T-cell (primary cell): ENCODE results near the gene PFKFB2. TPM values are rescaled to one million over a fixed set of nuclear protein-coding genes. Genes with fewer than 3 reads are reported as not detected.

Source experiments
- ATAC-seq, 4 experiments: fragments of 200-7000 bp in 3 of 4; fragments of 150-1000 bp in 1 of 4; cut with Tn5 transposase; replicated peaks in 1 of 4; 1 replicate in 3 of 4; 2 replicates in 1 of 4; pipeline ENCODE4 v1.10.0; 2021; ENCODE audit warnings: moderate library complexity in 3 of 4, mild to moderate bottlenecking in 2 of 4, moderate number of reproducible peaks in 1 of 4
- CTCF ChIA-PET, 2 donors: fragments of 300-600 bp; sonication (Branson Sonifier 250); formaldehyde crosslinking; loops; one replicate each; lab custom pipeline; 2022; ENCODE audit warnings: antibody characterized with exemption in 2 of 2; lab: Charles Lee
- POLR2A ChIA-PET, 2 donors: fragments of 300-600 bp; sonication (Branson Sonifier 250); formaldehyde crosslinking; loops; one replicate each; lab custom pipeline; 2022; ENCODE audit warnings: antibody characterized with exemption in 2 of 2; lab: Charles Lee
- DNase-seq, 35 experiments: peaks; one replicate each; pipeline versions ENCODE4 v3.0.0 to v3.0.0-alpha.2; 2013 to 2023
- H3K27ac ChIP-seq: one replicate; pipeline ENCODE4 v1.5.1; 2013; ENCODE audit warnings: low read length
- H3K27me3 ChIP-seq, 2 experiments: replicated peaks in 1 of 2; 1 replicate in 1 of 2; 2 replicates in 1 of 2; pipeline versions ENCODE4 v1.6.1 to v1.7.0; 2013; ENCODE audit warnings: low read length in 1 of 2, mixed read lengths in 1 of 2; ENCODE audit not compliant: control insufficient read depth in 2 of 2, insufficient read depth in 2 of 2; ENCODE audit errors: extremely low read depth in 1 of 2
- H3K36me3 ChIP-seq, 2 donors: 1 replicate in 1 of 2; 2 replicates in 1 of 2; pipeline versions ENCODE4 v1.6.1 to v1.7.0; 2013; ENCODE audit warnings: low read length in 1 of 2; ENCODE audit not compliant: control insufficient read depth in 2 of 2, insufficient read depth in 1 of 2; ENCODE audit errors: extremely low read depth in 1 of 2
- H3K4me1 ChIP-seq, 2 experiments: 1 replicate in 1 of 2; 2 replicates in 1 of 2; pipeline versions ENCODE4 v1.6.1 to v1.7.0; 2013; ENCODE audit warnings: low read length in 2 of 2, mixed read lengths in 1 of 2; ENCODE audit not compliant: insufficient read depth in 2 of 2, control insufficient read depth in 1 of 2; ENCODE audit errors: extremely low read depth in 1 of 2
- H3K4me3 ChIP-seq, 2 donors: 1 replicate in 1 of 2; 2 replicates in 1 of 2; pipeline versions ENCODE4 v1.5.1 to v1.7.0; 2013; ENCODE audit warnings: mild to moderate bottlenecking in 2 of 2, low read length in 1 of 2, moderate library complexity in 1 of 2; ENCODE audit not compliant: control insufficient read depth in 1 of 2; ENCODE audit errors: extremely low read depth in 1 of 2
- H3K9me3 ChIP-seq: 2 replicates; pipeline ENCODE4 v1.7.0; 2013
- H3K27ac Mint-ChIP-seq, 2 donors: one replicate each; pipeline ENCODE4 v1.8.0; 2020 to 2021; ENCODE audit warnings: mild to moderate bottlenecking in 2 of 2, mixed read lengths in 2 of 2
- H3K27me3 Mint-ChIP-seq, 2 donors: one replicate each; pipeline ENCODE4 v1.8.0; 2021 to 2022; ENCODE audit warnings: mixed read lengths in 2 of 2
- H3K36me3 Mint-ChIP-seq: one replicate; pipeline ENCODE4 v1.8.0; 2021; ENCODE audit warnings: mixed read lengths
- H3K4me1 Mint-ChIP-seq, 3 donors: one replicate each; pipeline ENCODE4 v1.8.0; 2020 to 2022; ENCODE audit warnings: mixed read lengths in 3 of 3, mild to moderate bottlenecking in 1 of 3
- H3K4me3 Mint-ChIP-seq, 3 donors: one replicate each; pipeline ENCODE4 v1.8.0; 2020 to 2022; ENCODE audit warnings: mild to moderate bottlenecking in 3 of 3, mixed read lengths in 3 of 3, moderate library complexity in 3 of 3
- H3K9me3 Mint-ChIP-seq, 3 donors: one replicate each; pipeline ENCODE4 v1.8.0; 2020 to 2022; ENCODE audit warnings: mixed read lengths in 3 of 3
- WGBS: methylation state at CpG from one replicate; pipeline ENCODE4 v1.1.5; 2013; ENCODE audit warnings: missing lambda C conversion rate; ENCODE audit not compliant: insufficient coverage; 5-methylcytosine and 5-hydroxymethylcytosine counted together
- total RNA-seq, 35 experiments: library from RNA in 6 of 35; stranded (reverse) in 6 of 35; fragments of 120-200 nt in 1 of 35; gene quantifications; one replicate each; pipeline versions ENCODE4 v1.2.1 to v1.2.4 and lab custom pipeline; 2013 to 2026

The PFKFB2 gene
- total RNA-seq, 5 donors from 2014 or later (not counting 1 experiment from before 2014, with no cell fraction given): 1.6 to 4.7 (median 3.2) TPM

- CTCF ChIA-PET: interaction anchor here (0.8 to 1.5 kb wide), 2 partner anchors 11 to 25 kb away, joined by 3 read pairs; partner anchors contain the start of gene C1orf116 (in 1 of the 2)
- ATAC-seq: no peak
- no peaks in the 10 kb centered on the region for H3K36me3 Mint-ChIP-seq
- Histone ChIP-seq H3K27me3 (peaks cover 0 to 26% of the 10 kb centered on the region in 2 experiments), H3K9me3 (no peaks in the 10 kb centered on the region), H3K36me3 (no peaks in the 10 kb centered on the region), H3K4me3 (no peak overlapping the region), H3K4me1 (no peaks in the 10 kb centered on the region), H3K27ac (no peak overlapping the region)
- no peak overlapping the region for H3K4me3 Mint-ChIP-seq
- 79% methylated on average over 6 of the region's 8 CpGs for WGBS
- POLR2A ChIA-PET: no interaction called here
- no peaks in the 10 kb centered on the region for H3K4me1 Mint-ChIP-seq
- DNase-seq: no peak
- H3K27me3 Mint-ChIP-seq: peaks cover 4 to 18% of the 10 kb centered on the region in 2 donors
- H3K9me3 Mint-ChIP-seq: no peaks in the 10 kb centered on the region
- no peak overlapping the region for H3K27ac Mint-ChIP-seq
Measured at GRCh38 chr1:207021139-207021861, 31.8 kb upstream of the PFKFB2 start.

DNA sequence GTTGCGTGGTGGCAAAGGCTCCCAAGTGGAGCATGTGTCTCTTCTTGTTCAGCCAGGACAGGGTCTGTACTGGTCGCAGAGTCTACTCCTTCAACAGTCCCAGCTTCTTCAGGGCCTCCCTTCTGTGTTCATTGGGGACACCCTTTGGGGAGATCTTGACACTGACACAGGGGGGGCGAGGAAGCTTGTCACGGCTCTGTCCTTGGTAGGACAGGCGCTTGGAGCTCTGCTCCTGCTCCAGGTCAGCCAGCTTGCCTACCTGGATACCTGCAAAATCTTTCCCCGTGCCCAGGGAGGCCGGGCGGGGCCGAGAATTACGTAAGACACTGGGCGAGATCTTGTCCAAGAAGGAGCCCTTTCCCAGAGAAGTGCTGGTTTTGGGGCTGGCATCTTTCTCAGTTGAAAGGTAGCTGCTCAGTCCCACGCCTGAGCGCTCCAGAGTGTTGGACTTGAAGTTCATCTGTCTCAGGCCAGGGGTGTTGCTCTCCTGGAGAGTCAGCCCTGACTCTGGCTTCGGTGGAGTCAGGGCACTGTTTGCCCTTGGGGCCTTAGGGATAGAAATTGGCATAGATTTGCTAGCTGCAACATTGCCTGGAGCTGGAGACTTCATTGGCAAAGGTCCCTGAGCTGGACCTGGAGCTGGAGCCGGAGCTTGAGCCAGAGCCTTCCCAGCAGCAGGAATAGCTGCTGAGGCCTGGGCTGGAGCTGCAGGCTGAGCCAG is 31.0 kb upstream of the PFKFB2 start:
- Histone ChIP-seq H3K36me3 (no peaks in the 10 kb centered on the region), H3K4me3 (no peak overlapping the region), H3K27ac (no peak overlapping the region), H3K9me3 (no peaks in the 10 kb centered on the region), H3K4me1 (no peaks in the 10 kb centered on the region), H3K27me3 (peaks cover 0 to 26% of the 10 kb centered on the region in 2 experiments)
- WGBS: 74% methylated on average over 15 of the region's 15 CpGs
- H3K4me3 Mint-ChIP-seq: no peak overlapping the region
- H3K4me1 Mint-ChIP-seq: no peaks in the 10 kb centered on the region
- ATAC-seq (no peak), DNase-seq (no peak)
- peaks cover 2% of the 10 kb centered on the region for H3K36me3 Mint-ChIP-seq
- no peaks in the 10 kb centered on the region for H3K9me3 Mint-ChIP-seq
- CTCF ChIA-PET: interaction anchor here (0.8 to 1.5 kb wide), 2 partner anchors 10 to 25 kb away, joined by 3 read pairs; partner anchors contain the start of gene C1orf116 (in 1 of the 2)
- POLR2A ChIA-PET: no interaction called here
- peaks cover 5 to 24% of the 10 kb centered on the region in 2 donors for H3K27me3 Mint-ChIP-seq
- no peak overlapping the region for H3K27ac Mint-ChIP-seq

- 88% methylated on average over 8 of the region's 8 CpGs for WGBS
- CTCF ChIA-PET: interaction anchor here in 1 of 2 donors (1.5 kb wide), 1 partner anchor 24 kb away, joined by 3 read pairs; no protein-coding TSS in a partner anchor
- H3K4me1 Mint-ChIP-seq: no peaks in the 10 kb centered on the region
Measured at GRCh38 chr1:207022996-207023679, 29.9 kb upstream of the PFKFB2 start.

DNA sequence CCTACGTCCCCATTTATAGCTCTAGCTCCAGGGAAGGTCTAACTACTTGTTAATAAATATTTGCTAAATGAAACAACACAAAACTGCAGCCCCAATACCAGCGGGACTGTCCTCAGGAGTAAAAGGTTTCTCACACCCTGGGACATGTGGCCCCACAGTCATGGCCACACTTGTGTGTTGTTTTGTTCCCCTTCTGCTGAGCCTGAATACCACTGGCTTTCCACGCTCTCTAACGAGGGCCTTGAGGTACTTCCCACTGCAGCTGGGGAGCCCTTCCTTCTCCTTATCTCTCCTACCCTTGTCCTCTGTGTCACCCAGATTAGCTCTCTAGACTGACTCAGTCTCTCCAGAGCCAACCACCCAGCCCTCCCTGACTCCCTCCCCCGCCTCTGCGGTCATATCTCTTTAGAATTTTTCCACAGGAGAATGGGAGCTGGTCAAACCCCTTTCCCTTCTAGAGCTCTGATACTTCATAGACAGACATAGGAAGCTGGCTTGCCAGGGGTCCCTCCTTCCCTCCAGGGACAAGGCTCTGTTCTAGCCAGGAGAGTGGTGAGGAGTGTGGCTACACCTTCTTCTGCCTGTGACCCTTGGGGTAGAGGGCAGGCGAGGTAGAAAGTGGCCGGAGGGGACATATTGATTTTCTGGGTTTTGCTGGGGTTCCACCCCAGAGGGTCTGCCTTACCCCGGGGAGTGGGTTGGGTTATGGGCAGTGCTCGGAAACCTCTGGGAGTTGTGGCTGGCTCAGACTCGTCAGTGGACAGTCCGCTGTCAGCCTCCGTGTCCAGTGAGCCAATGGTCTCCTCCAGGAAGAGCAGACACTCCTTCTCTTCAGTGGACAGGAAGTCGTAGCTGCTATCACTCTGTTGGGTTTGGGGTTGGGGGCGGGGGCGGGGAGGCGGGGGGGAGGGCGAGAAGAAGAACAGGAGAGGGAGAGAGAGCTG is 28.6 kb upstream of the PFKFB2 start:
- H3K9me3 ChIP-seq: no peaks in the 10 kb centered on the region
- no peak overlapping the region for H3K27ac ChIP-seq
- 54% methylated on average over 7 of the region's 18 CpGs for WGBS
- ChIA-PET POLR2A (interaction anchor here in 1 of 2 donors (0.6 kb wide), 1 partner anchor 327 kb away, joined by 3 read pairs; no protein-coding TSS in a partner anchor), CTCF (no interaction called here)
- H3K4me3 ChIP-seq: no peak overlapping the region
- Mint-ChIP-seq H3K27me3 (peaks cover 13 to 28% of the 10 kb centered on the region in 2 donors), H3K4me1 (no peaks in the 10 kb centered on the region), H3K27ac (no peak overlapping the region), H3K4me3 (no peak overlapping the region), H3K9me3 (no peaks in the 10 kb centered on the region), H3K36me3 (peaks cover 6% of the 10 kb centered on the region)
- H3K27me3 ChIP-seq: peaks cover 0 to 30% of the 10 kb centered on the region in 2 experiments
- H3K4me1 ChIP-seq: no peaks in the 10 kb centered on the region
- DNase-seq (no peak), ATAC-seq (no peak)
- H3K36me3 ChIP-seq: no peaks in the 10 kb centered on the region

More at GRCh38 chr1:207022996-207023679, 29.9 kb upstream of the PFKFB2 start:
- Mint-ChIP-seq H3K9me3 (no peaks in the 10 kb centered on the region), H3K4me3 (no peak overlapping the region), H3K36me3 (peaks cover 6% of the 10 kb centered on the region), H3K27me3 (peaks cover 9 to 30% of the 10 kb centered on the region in 2 donors), H3K27ac (no peak overlapping the region)
- Histone ChIP-seq H3K9me3 (no peaks in the 10 kb centered on the region), H3K36me3 (no peaks in the 10 kb centered on the region), H3K4me3 (no peak overlapping the region), H3K4me1 (no peaks in the 10 kb centered on the region), H3K27ac (no peak overlapping the region), H3K27me3 (peaks cover 0 to 31% of the 10 kb centered on the region in 2 experiments)
- DNase-seq (no peak), ATAC-seq (no peak)
- POLR2A ChIA-PET: no interaction called here

GRCh38 chr1:207025146-207025880 is 27.8 kb upstream of the PFKFB2 start:
- DNase-seq: no peak
- CTCF ChIA-PET: no interaction called here
- Mint-ChIP-seq H3K27ac (no peak overlapping the region), H3K27me3 (peaks cover 18 to 34% of the 10 kb centered on the region in 2 donors), H3K36me3 (peaks cover 6% of the 10 kb centered on the region), H3K9me3 (no peaks in the 10 kb centered on the region), H3K4me1 (no peaks in the 10 kb centered on the region), H3K4me3 (no peak overlapping the region)
- Histone ChIP-seq H3K36me3 (no peaks in the 10 kb centered on the region), H3K27ac (no peak overlapping the region), H3K4me1 (no peaks in the 10 kb centered on the region), H3K9me3 (no peaks in the 10 kb centered on the region), H3K27me3 (peaks cover 0 to 30% of the 10 kb centered on the region in 2 experiments), H3K4me3 (no peak overlapping the region)
- POLR2A ChIA-PET: interaction anchor here in 1 of 2 donors (0.6 kb wide), 1 partner anchor 326 kb away, joined by 3 read pairs; no protein-coding TSS in a partner anchor
- WGBS: 89% methylated on average over 1 of the region's 5 CpGs
- ATAC-seq: no peak
